GM18526 (cell line): ENCODE results near the gene SULT4A1.

Source experiments
- POLR2A ChIP-seq: IDR thresholded peaks from 3 replicates; pipeline ENCODE4 v1.6.1; 2011; ENCODE audit not compliant: insufficient read length; ENCODE audit errors: extremely low read depth

Gene SULT4A1

DNA sequence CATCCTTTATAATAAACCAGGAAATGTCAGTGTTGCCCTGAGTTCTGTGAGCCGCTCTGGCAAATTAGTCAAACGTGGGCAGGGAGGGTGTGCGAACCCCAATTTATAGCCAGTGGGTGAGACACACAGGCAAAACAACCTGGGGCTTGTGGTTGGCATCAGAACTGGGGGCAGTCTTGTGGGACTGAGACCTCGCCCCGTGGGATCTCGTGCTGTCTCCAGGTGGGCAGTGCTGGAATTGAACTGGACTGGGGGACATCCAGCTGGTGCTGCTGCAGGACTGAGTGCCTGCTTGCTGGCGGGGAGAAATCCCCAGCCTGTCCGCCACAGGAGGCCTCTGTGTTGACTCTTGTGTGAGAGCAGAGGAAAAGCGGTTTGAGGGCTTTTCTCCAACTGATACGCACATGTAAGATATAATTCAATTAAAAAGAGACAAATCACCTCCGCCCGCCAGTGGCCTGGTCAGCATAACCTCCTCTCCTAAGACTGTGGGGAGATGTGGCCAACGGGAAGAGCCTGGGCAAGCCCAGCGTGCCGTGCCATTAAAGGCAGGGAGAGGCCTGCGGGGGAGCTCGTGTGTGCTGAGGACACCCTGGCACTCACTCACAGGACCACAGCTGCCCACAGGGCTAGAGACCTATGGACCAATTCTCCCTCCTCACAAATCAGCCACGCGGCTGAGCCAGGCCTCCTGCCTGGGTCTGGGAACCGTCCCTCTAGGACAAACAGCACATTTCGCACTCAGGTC lies 18.4 kb downstream of the SULT4A1 start:
- no peak for TF ChIP-seq POLR2A

DNA sequence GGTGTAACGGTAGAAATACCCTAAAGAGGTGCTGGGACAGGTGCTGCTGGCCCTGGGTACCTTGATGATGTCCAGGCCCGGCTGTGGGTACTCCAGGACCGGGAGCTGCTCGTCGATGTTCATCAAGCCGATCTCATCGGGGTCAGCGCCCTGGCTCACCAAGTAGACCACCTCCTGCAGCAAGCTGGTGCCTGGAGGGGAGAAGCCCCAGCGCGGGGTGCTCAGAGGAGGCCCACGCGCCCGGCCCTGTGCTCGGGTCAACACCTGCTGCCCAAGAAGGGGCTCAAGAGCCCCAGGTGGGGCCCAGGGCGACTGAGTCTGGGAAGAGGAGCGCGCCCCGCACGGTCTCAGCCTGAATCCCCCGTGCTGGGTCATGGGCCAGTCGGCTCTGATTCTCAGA lies 20.6 kb downstream of the SULT4A1 start:
- no peak for TF ChIP-seq POLR2A

DNA sequence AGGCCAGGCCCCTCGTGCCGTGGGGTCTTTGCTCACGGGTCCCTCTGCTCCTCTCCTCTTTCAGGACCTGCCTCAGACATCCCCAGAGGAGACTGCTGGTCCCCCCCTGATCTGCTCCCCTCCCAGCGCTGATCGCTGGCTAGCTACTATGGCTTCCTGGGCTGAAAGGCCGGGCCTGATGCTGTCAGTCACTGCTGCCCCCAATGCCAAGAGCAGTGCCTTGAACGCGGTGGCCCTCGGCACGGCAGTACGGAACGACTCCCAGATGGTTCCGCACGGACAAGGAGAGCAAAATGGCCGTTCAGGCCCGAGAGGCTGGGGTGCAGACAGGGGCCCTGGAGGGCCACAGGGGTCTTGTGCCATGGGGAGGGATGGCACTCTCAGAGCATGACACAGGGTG lies 21.5 kb downstream of the SULT4A1 start:
- no peak for TF ChIP-seq POLR2A

DNA sequence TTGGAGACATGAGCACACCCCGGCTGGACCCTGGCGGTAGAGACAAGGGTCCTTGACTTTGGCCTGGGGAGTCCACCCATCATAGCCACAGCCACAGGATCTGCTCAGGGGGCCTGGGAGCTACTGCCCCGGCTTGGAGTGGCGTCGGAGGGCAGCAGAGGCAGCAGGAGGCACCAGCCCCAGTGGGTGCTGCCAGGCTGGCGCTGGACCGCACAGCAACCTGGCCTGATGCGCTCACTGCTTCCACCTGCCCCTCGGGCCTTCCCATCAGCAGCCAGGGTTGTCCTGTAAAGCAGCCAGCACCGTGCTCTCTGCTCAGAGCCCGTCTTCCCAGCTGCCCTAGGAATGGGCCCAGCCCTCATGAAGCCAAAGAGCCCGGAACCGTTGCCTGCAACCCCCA lies 21.9 kb downstream of the SULT4A1 start:
- no peak for TF ChIP-seq POLR2A

DNA sequence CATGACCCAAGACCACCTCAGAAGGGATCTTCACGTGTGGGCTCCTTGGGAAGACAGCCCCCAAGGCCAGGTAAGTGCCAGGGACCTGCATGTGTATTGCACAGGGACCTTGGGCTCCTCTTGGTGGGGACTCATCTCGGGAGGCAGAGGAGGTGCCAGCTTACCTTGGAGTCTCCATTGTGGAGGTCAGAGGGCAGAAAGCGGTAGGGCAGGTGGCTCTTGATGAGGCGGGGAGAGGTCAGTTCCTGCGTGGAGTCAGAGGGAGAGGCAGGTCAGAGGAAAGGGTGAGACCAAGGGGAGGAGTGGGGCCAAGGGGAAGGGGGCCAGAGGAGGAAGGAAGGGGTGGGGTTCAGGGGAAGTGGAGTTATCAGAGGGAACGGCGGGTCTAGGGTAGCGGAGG lies 22.5 kb downstream of the SULT4A1 start:
- TF ChIP-seq POLR2A = no peak

DNA sequence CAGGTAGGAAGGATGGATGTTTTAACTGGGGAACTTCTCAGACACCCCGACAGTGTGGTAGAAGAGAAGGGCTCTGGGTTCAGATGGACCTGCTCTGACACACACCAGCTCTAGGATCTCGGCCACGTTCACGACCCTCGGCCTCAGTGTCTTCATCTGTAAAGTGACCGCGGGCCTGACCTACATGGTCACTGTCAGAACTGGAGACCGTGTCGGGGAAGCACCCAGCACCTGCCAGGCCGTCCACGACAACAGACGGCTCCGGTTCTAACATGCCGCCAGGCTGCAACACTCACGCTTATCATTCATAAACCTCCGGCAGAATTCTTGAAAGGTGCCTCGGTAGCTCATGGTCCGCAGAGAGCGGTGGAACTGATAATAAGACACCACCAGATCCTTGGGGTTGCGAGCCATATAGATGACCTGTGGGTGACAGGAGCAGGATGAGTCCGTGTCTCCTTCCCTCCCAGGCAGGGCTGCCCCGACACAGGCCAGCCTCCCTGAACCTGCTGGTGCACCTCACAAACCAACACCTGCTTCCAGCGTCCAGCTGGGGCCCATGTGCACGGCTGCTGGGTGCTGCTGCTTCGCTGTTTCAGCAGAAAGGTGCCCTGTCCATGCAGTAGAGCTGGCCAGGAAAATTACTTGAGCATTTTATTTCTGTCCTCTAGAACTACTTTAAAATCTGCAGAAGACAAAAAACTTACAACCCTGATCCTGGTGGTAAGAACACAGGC lies 23.6 kb downstream of the SULT4A1 start:
- TF ChIP-seq POLR2A = no peak

DNA sequence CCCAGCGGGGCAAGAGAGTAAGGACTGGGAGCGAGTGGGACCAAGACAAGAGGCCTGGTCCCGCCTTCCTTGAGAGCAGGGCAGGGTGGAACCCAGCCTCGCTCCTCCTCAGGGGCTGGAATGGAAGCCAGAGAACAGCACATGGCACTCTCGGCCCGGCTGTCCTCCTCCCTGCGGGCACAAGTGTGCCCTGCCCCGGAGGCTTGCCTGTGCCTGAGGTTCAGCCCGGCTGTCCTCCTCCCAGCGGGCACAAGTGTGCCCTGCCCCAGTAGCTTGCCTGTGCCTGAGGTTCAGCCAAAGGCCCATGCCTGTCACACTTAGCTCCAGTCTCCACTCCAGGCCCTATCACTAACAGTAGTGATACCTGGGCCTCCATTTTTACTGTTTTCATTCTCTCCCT lies 24.2 kb downstream of the SULT4A1 start:
- TF ChIP-seq POLR2A = no peak

DNA sequence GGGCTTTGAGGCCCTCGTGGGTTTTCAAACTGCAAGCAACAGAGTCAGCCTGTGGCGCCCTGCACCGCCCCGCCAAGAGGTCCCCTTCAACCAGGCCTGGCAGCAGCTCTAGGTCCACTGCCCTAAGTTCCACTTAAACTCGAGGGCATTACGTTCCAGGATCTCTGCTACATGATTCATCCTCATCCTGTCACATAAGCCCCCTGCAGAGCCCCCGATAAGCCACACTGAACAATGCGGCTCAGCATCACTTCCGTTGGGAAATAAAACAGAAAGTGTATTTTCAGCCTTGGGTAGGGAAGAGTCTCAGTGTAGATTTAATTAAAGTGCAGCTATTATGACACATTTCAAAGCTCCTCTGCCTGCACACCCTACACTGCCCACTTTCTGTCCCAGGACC lies 24.6 kb downstream of the SULT4A1 start:
- TF ChIP-seq POLR2A = no peak

DNA sequence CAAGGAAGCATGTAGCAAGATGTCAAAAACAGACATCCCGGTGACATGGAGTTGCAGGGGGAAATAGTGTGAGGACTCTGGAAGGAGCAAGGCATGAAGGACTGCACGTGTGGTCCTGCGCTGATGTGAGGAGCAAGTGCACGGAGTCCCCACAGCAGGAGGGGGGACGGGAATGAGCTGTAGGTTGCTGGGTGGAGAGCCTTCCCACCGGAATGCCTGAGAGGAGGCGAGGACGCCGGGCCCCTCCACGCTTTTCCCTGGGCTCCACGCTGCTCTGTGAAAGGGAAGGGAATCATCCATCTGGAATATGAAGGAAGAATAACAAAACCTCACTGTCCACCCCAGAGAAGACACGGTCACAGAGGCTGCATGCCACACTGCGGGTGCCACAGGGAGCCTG lies 26.6 kb downstream of the SULT4A1 start:
- TF ChIP-seq POLR2A = no peak

DNA sequence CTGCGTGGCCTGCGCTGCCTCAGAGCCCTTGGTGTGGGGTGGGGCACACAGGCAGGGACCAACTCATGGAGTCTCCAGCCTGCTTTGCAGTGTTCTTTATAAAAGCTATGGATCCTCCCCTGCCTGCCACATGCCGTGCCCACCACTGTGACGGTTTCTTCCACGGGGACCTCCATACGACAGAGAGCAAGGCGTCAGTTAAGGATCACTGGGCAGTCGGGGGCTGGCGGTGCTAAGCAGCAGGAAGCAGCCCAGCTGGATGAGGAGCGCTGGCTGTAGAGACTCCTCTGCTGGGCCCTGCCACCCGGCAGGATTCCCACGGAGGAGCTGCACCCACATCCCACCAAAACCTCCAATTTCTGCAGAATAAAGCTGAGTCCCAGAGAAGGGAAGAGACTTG lies 27.1 kb downstream of the SULT4A1 start:
- TF ChIP-seq POLR2A = no peak

DNA sequence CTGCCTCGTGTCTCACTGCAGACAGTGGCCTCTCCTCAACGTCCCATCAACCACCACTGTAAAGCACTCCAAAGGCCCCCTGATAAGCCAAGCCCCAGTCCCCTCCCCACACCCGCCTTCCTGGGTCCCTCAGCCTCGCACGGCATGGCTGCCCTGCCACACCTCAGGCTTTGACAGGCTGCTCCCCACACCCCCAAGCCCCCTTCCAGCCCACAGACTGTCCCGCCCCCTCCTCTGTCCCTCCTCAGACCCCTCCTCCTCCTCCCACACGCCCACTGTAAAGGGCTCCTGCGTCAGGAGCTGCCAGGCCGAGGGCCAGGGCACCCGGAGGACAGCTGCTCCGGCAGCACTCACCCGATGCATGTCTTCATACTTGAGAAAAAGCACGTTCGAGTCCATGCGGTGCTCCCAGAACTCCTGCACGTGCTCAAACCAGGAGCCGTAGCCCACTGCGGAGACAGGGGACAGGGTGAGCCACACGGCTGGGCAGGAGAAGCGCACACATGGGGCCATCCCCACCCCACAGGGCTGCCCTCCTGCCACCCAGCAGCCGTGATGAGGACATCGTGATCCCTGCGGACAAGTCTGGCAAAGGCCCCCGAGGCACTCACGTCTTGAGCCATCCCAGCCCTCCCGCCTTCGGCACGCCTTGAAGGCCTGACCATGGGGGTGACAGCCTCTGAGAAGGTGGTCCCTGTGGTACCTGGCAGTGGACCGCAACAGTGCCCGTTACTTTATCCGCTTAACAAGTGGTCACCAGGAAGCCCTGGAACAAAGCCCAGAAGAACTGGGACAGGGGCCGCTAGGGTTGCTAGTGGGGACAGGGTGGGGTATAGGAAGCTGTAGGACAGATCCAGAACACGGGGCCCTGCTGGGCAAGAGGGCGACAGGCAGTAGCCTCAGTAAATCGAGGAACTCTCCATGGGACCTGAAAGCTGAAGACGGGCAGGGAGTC lies 28.8 kb downstream of the SULT4A1 start:
- TF ChIP-seq POLR2A = no peak

DNA sequence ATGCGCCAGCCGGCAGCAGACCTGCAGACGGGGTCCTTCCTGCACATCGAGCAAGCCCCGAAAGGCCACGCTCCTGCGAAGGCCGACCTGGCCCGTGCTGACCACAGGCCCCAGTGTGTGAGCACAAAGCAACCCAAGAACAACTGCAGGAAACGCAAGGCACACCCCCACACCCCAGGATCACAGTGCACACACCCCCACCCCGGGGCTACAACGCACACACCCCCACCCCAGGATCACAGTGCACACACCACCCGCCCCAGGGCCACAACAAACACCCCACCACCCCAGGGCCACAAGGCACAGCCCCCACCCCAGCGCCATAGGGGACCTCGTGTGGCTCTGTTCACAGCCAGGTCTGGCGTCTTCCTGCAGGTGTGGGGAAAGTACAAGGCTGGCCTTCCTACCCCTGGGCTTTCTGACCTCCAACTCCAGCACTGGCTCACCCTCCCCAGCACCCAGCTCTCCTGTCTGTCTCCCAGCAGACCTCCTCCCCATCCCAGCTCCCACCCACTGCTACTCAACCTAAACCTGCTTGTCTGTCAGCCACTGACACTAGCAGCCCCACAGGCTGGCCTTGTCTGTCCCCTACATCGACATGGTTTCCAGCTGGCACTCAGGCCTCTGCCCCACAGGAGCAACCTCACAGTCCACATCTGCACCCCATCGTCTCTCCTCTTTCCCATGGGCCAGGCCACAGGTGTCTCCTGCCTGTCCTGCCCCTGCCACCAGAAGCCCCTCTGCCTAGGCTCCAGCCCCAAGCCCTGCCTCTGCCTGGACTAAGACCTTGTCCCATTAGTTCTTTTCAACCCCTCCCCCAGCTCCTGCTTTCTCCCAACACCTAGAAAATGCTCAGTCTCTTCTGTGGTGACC lies 29.7 kb downstream of the SULT4A1 start:
- TF ChIP-seq POLR2A = no peak

DNA sequence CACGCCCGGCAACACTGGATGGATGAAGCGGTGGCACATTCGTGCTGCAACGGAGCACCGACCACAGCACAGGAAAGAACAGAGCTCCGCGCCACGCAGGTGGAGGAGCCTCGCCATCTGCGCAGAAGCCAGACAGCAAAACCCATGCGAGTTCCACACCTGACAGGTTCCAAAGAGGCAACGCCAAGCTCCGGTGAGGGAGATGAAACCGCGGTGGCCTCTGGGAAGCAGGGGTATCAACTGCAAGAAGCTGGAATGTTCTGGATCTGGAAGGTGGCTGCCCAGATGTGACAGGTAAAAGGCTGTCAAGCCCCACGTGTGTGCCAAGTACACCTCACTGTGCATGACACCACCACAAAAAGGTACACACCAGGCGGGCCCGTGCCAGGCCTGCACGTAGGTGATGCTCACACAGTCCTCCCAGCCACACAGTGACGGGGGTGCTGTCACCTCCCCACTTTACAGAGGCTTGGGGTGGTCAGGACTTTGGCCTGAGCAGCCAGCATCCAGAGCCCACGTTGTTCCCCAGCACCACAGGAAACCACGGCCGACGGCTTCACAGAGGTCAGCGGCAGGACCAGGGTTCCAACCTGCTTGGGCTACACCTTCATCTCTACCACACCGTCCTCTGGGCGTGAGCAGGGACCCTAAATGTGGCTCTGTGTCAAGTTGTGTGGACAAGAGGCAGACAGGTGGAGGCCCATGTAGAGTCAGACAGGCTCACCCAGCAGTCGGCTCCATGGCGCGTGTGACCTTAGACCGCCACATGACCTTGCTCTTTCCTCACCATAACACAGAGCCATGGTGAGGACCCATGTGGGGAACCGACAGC lies 30.5 kb downstream of the SULT4A1 start:
- TF ChIP-seq POLR2A = no peak
